ENCODE measurements around the gene LAMB1.
A peak's percentile ranks its signal among the peaks of the same experiment; 100 is the strongest.

LAMB1 gene

GRCh38 chr7:107946451-107946850 lies 56.5 kb downstream of the LAMB1 start:
- no peak overlapping the region for H3K9ac ChIP-seq (ENCODE audit: insufficient read length)
- no peak overlapping the region for H3K27ac ChIP-seq
- TF ChIP-seq FOXP2 (optimal IDR thresholded peaks at IDR 0.05; ENCODE audit: control extremely low read depth, extremely low read length, insufficient read depth), result no peak
- H3K9me3 ChIP-seq (ENCODE audit: low read depth, low read length), result no peaks in the 10 kb centered on the region
- peaks cover 94% of the 10 kb centered on the region for H3K36me3 ChIP-seq (ENCODE audit: insufficient read depth, low read length)
- no peak overlapping the region for H3K4me3 ChIP-seq
- no peak for DNase-seq (ENCODE audit: low read depth, low spot score)

- Histone ChIP-seq H3K9ac (ENCODE audit: insufficient read length) (no peak overlapping the region), H3K27ac (no peak overlapping the region), H3K36me3 (ENCODE audit: insufficient read depth, low read length) (peaks cover 94% of the 10 kb centered on the region), H3K4me3 (no peak overlapping the region), H3K9me3 (ENCODE audit: low read depth, low read length) (no peaks in the 10 kb centered on the region)
- no peak for DNase-seq (ENCODE audit: low read depth, low spot score)
- no peak for TF ChIP-seq FOXP2 (optimal IDR thresholded peaks at IDR 0.05; ENCODE audit: control extremely low read depth, extremely low read length, insufficient read depth)
- TF ChIP-seq POLR2AphosphoS5 (IDR thresholded peaks at IDR 0.05; ENCODE audit: borderline replicate concordance, low read depth, low read length), result no peak
- TF ChIP-seq EZH2 (IDR thresholded peaks at IDR 0.05), result no peak
Measured at GRCh38 chr7:107945332-107945731, 57.6 kb downstream of the LAMB1 start.

- no peaks in the 10 kb centered on the region for H3K9me3 ChIP-seq (ENCODE audit: low read depth, low read length)
- TF ChIP-seq FOXP2 (optimal IDR thresholded peaks at IDR 0.05; ENCODE audit: control extremely low read depth, extremely low read length, insufficient read depth), result no peak
- no peak for TF ChIP-seq POLR2AphosphoS5 (IDR thresholded peaks at IDR 0.05; ENCODE audit: borderline replicate concordance, low read depth, low read length)
- no peak for DNase-seq (ENCODE audit: low read depth, low spot score)
- H3K36me3 ChIP-seq (ENCODE audit: insufficient read depth, low read length), result peaks cover 94% of the 10 kb centered on the region
- H3K4me3 ChIP-seq, result no peak overlapping the region
- H3K27ac ChIP-seq, result no peak overlapping the region
- no peak overlapping the region for H3K9ac ChIP-seq (ENCODE audit: insufficient read length)
Measured at GRCh38 chr7:107944411-107945169, 58.4 kb downstream of the LAMB1 start.

- Histone ChIP-seq H3K9ac (ENCODE audit: insufficient read length) (no peak overlapping the region), H3K4me3 (no peak overlapping the region), H3K36me3 (ENCODE audit: insufficient read depth, low read length) (peaks cover 90% of the 10 kb centered on the region), H3K9me3 (ENCODE audit: low read depth, low read length) (no peaks in the 10 kb centered on the region), H3K27ac (no peak overlapping the region)
- no peak for DNase-seq (ENCODE audit: low read depth, low spot score)
- TF ChIP-seq FOXP2 (optimal IDR thresholded peaks at IDR 0.05; ENCODE audit: control extremely low read depth, extremely low read length, insufficient read depth) (no peak), EZH2 (IDR thresholded peaks at IDR 0.05) (no peak), POLR2AphosphoS5 (IDR thresholded peaks at IDR 0.05; ENCODE audit: borderline replicate concordance, low read depth, low read length) (no peak)
Measured at GRCh38 chr7:107943018-107943417, 59.9 kb downstream of the LAMB1 start.

- DNase-seq (ENCODE audit: low read depth, low spot score), result no peak
- no peak for TF ChIP-seq FOXP2 (optimal IDR thresholded peaks at IDR 0.05; ENCODE audit: control extremely low read depth, extremely low read length, insufficient read depth)
- no peak; the same call in 1 of the 2 replicates for TF ChIP-seq POLR2AphosphoS5 (IDR thresholded peaks at IDR 0.05; ENCODE audit: borderline replicate concordance, low read depth, low read length)
- no peak for TF ChIP-seq EZH2 (IDR thresholded peaks at IDR 0.05)
- H3K9ac ChIP-seq (ENCODE audit: insufficient read length), result no peak overlapping the region
- no peak overlapping the region for H3K4me3 ChIP-seq
- H3K36me3 ChIP-seq (ENCODE audit: insufficient read depth, low read length), result peaks cover 90% of the 10 kb centered on the region
- no peak overlapping the region for H3K27ac ChIP-seq
- no peaks in the 10 kb centered on the region for H3K9me3 ChIP-seq (ENCODE audit: low read depth, low read length)
Measured at GRCh38 chr7:107940951-107941350, 62.0 kb downstream of the LAMB1 start.

- no peak for TF ChIP-seq EZH2 (IDR thresholded peaks at IDR 0.05)
- no peak for TF ChIP-seq FOXP2 (optimal IDR thresholded peaks at IDR 0.05; ENCODE audit: control extremely low read depth, extremely low read length, insufficient read depth)
- TF ChIP-seq POLR2AphosphoS5 (IDR thresholded peaks at IDR 0.05; ENCODE audit: borderline replicate concordance, low read depth, low read length), result no peak
- no peak for DNase-seq (ENCODE audit: low read depth, low spot score)
- no peak overlapping the region for H3K9ac ChIP-seq (ENCODE audit: insufficient read length)
- H3K27ac ChIP-seq, result 0 out of 2 replicates have a peak overlapping the region, but pooled peaks have one; percentile 4
- H3K9me3 ChIP-seq (ENCODE audit: low read depth, low read length), result no peaks in the 10 kb centered on the region
- peaks cover 90% of the 10 kb centered on the region for H3K36me3 ChIP-seq (ENCODE audit: insufficient read depth, low read length)
- no peak overlapping the region for H3K4me3 ChIP-seq
Measured at GRCh38 chr7:107939573-107940489, 63.1 kb downstream of the LAMB1 start.

GRCh38 chr7:107938456-107939250 lies 64.3 kb downstream of the LAMB1 start:
- Histone ChIP-seq H3K4me3 (no peak overlapping the region), H3K27ac (peak overlapping the region; percentile 59), H3K9me3 (ENCODE audit: low read depth, low read length) (no peaks in the 10 kb centered on the region), H3K36me3 (ENCODE audit: insufficient read depth, low read length) (peaks cover 90% of the 10 kb centered on the region), H3K9ac (ENCODE audit: insufficient read length) (no peak overlapping the region)
- DNase-seq (ENCODE audit: low read depth, low spot score), result no peak
- no peak for TF ChIP-seq POLR2AphosphoS5 (IDR thresholded peaks at IDR 0.05; ENCODE audit: borderline replicate concordance, low read depth, low read length)
- TF ChIP-seq FOXP2 (optimal IDR thresholded peaks at IDR 0.05; ENCODE audit: control extremely low read depth, extremely low read length, insufficient read depth), result no peak
- no peak for TF ChIP-seq EZH2 (IDR thresholded peaks at IDR 0.05)

GRCh38 chr7:107937531-107937930 lies 65.4 kb downstream of the LAMB1 start:
- Histone ChIP-seq H3K27ac (peak overlapping the region; percentile 59), H3K9me3 (ENCODE audit: low read depth, low read length) (no peaks in the 10 kb centered on the region), H3K4me3 (no peak overlapping the region), H3K36me3 (ENCODE audit: insufficient read depth, low read length) (peaks cover 88% of the 10 kb centered on the region), H3K9ac (ENCODE audit: insufficient read length) (no peak overlapping the region)
- DNase-seq (ENCODE audit: low read depth, low spot score), result no peak
- TF ChIP-seq EZH2 (IDR thresholded peaks at IDR 0.05), result no peak
- no peak for TF ChIP-seq FOXP2 (optimal IDR thresholded peaks at IDR 0.05; ENCODE audit: control extremely low read depth, extremely low read length, insufficient read depth)
- TF ChIP-seq POLR2AphosphoS5 (IDR thresholded peaks at IDR 0.05; ENCODE audit: borderline replicate concordance, low read depth, low read length), result no peak

Measured in SK-N-MC (cell line).